ENCODE data around the gene TOB1. TPM values are rescaled to one million over a fixed set of nuclear protein-coding genes. Genes with fewer than 3 reads are reported as not detected.

The TOB1 gene
- total and polyA plus RNA-seq, 2 experiments from 2014 or later, result 12.1 to 46.9 TPM

DNA sequence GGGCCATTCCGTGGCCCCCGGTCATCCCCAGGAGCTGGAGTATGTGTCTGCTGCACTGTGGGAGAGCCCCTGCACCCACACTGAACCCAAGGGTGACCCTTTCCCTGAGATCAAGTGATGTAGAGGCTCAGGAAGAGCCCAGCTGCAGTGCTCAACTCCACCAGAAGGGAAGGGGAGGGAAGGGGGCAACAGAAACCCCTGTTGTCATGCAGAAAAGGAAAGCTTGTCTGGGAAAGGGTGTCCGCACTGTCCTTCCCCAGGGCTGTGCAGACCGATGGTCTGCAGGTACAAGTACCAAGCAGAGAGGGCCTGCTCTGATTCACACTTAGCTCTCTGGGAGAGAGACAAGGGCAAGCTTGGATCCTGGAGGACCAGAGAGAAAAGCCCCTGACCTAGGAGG lies 45.7 kb upstream of the TOB1 start:
- Histone ChIP-seq H3K9me2 (ENCODE audit: insufficient read depth) (no peaks in the 10 kb centered on the region), H3K27me3 (ENCODE audit: insufficient read depth) (no peaks in the 10 kb centered on the region), H3K4me3 (no peak overlapping the region), H3K4me2 (peak overlapping the region; percentile 38; the same call in 1 of the 2 replicates), H3K36me3 (ENCODE audit: insufficient read depth) (no peaks in the 10 kb centered on the region), H3F3A (replicated peaks; ENCODE audit: low read depth) (no peaks in the 10 kb centered on the region), H3K27ac (ENCODE audit: low read depth) (no peak overlapping the region), H2AFZ (peak overlapping the region; percentile 88), H3K4me1 (ENCODE audit: insufficient read depth) (peaks cover 17% of the 10 kb centered on the region), H4K20me1 (replicated peaks; ENCODE audit: insufficient read depth) (no peaks in the 10 kb centered on the region), H3K79me2 (replicated peaks; ENCODE audit: insufficient read depth) (no peaks in the 10 kb centered on the region)
- Mint-ChIP-seq H3K27me3 (ENCODE audit: insufficient read depth, low read depth, poor library complexity) (peaks cover 13% of the 10 kb centered on the region), H3K27ac (no peak overlapping the region; the same call in 1 of the 2 replicates), H3K4me3 (no peak overlapping the region), H3K9me3 (no peaks in the 10 kb centered on the region), H3K36me3 (ENCODE audit: low read depth) (no peaks in the 10 kb centered on the region), H3K4me1 (peaks cover 51% of the 10 kb centered on the region)
- TF ChIP-seq, protein P1, sequence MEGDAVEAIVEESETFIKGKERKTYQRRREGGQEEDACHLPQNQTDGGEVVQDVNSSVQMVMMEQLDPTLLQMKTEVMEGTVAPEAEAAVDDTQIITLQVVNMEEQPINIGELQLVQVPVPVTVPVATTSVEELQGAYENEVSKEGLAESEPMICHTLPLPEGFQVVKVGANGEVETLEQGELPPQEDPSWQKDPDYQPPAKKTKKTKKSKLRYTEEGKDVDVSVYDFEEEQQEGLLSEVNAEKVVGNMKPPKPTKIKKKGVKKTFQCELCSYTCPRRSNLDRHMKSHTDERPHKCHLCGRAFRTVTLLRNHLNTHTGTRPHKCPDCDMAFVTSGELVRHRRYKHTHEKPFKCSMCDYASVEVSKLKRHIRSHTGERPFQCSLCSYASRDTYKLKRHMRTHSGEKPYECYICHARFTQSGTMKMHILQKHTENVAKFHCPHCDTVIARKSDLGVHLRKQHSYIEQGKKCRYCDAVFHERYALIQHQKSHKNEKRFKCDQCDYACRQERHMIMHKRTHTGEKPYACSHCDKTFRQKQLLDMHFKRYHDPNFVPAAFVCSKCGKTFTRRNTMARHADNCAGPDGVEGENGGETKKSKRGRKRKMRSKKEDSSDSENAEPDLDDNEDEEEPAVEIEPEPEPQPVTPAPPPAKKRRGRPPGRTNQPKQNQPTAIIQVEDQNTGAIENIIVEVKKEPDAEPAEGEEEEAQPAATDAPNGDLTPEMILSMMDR (conservative IDR thresholded peaks at IDR 0.05; ENCODE audit: low read depth in 2 of 2), result peak in 1 of 2 experiments; percentile 23; a peak in 1 of 4 replicates
- TF ChIP-seq STAT1 (IDR thresholded peaks at IDR 0.05; ENCODE audit: unreplicated experiment), result no peak
- TF ChIP-seq POLR2AphosphoS5 (IDR thresholded peaks at IDR 0.05; ENCODE audit: low read depth), result no peak
- no peak for TF ChIP-seq EZH2phosphoT487 (IDR thresholded peaks at IDR 0.05; ENCODE audit: unreplicated experiment)
- no peak for TF ChIP-seq EZH2 (IDR thresholded peaks at IDR 0.05; ENCODE audit: low read depth, unreplicated experiment)
- no peak for TF ChIP-seq CREB1 (CRISPR knock-in tag; IDR thresholded peaks at IDR 0.05; ENCODE audit: low read depth)
- ATAC-seq (peak; percentile 59), DNase-seq (ENCODE audit: low spot score) (peak; percentile 60)

GRCh38 chr17:50911450-50911849 lies 45.3 kb upstream of the TOB1 start:
- no peak for ATAC-seq
- Histone ChIP-seq H3K36me3 (ENCODE audit: insufficient read depth) (no peaks in the 10 kb centered on the region), H2AFZ (peak overlapping the region; percentile 88; the same call in 1 of the 2 replicates), H3K79me2 (replicated peaks; ENCODE audit: insufficient read depth) (no peaks in the 10 kb centered on the region), H3K4me2 (0 out of 2 replicates have a peak overlapping the region, but pooled peaks have one; percentile 38), H3K4me3 (no peak overlapping the region), H4K20me1 (replicated peaks; ENCODE audit: insufficient read depth) (no peaks in the 10 kb centered on the region), H3K27me3 (ENCODE audit: insufficient read depth) (no peaks in the 10 kb centered on the region), H3F3A (replicated peaks; ENCODE audit: low read depth) (no peaks in the 10 kb centered on the region), H3K4me1 (ENCODE audit: insufficient read depth) (peaks cover 13% of the 10 kb centered on the region), H3K9me2 (ENCODE audit: insufficient read depth) (no peaks in the 10 kb centered on the region), H3K27ac (ENCODE audit: low read depth) (no peak overlapping the region)
- Mint-ChIP-seq H3K9me3 (no peaks in the 10 kb centered on the region), H3K4me1 (peaks cover 48% of the 10 kb centered on the region), H3K4me3 (no peak overlapping the region), H3K36me3 (ENCODE audit: low read depth) (no peaks in the 10 kb centered on the region), H3K27ac (no peak overlapping the region), H3K27me3 (ENCODE audit: insufficient read depth, low read depth, poor library complexity) (peaks cover 11% of the 10 kb centered on the region)
- TF ChIP-seq STAT1 (IDR thresholded peaks at IDR 0.05; ENCODE audit: unreplicated experiment), result no peak
- TF ChIP-seq REST (IDR thresholded peaks at IDR 0.05; ENCODE audit: unreplicated experiment), result peak; percentile 42
- no peak for DNase-seq (ENCODE audit: low spot score)
